ENCODE results near the gene IRAK3.

DNA sequence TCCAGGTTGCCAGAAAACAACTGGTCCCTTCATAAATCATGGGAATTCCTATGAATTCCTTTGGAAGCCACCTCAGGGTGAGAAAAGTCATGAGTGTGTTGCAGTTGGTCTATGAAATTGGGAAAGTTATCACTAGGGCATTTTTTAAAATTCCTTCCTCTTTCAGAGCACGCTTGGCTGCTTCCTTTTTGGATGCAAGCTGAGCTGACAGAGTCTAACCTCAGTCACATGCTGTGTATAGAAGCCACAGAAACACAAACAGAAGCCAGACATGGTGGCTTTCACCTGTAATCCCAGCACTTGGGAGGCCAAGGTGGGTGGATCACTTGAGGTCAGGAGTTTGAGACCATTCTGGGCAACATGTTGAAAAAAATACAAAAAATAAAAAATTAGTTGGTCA lies 91.5 kb downstream of the IRAK3 start:
- TF ChIP-seq, protein P1, sequence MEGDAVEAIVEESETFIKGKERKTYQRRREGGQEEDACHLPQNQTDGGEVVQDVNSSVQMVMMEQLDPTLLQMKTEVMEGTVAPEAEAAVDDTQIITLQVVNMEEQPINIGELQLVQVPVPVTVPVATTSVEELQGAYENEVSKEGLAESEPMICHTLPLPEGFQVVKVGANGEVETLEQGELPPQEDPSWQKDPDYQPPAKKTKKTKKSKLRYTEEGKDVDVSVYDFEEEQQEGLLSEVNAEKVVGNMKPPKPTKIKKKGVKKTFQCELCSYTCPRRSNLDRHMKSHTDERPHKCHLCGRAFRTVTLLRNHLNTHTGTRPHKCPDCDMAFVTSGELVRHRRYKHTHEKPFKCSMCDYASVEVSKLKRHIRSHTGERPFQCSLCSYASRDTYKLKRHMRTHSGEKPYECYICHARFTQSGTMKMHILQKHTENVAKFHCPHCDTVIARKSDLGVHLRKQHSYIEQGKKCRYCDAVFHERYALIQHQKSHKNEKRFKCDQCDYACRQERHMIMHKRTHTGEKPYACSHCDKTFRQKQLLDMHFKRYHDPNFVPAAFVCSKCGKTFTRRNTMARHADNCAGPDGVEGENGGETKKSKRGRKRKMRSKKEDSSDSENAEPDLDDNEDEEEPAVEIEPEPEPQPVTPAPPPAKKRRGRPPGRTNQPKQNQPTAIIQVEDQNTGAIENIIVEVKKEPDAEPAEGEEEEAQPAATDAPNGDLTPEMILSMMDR (IDR thresholded peaks at IDR 0.05 in 2 of 3, conservative IDR thresholded peaks at IDR 0.05 in 1 of 3; ENCODE audit: borderline replicate concordance in 1 of 3, insufficient read depth in 1 of 3, low read depth in 2 of 3, low read length in 2 of 3): no peak
- TF ChIP-seq EGR1 (IDR thresholded peaks at IDR 0.05; ENCODE audit: low read depth): no peak
- TF ChIP-seq POLR2A (IDR thresholded peaks at IDR 0.05; ENCODE audit: borderline replicate concordance, extremely low read depth, insufficient read depth, insufficient read length): no peak
- TF ChIP-seq, protein P2, sequence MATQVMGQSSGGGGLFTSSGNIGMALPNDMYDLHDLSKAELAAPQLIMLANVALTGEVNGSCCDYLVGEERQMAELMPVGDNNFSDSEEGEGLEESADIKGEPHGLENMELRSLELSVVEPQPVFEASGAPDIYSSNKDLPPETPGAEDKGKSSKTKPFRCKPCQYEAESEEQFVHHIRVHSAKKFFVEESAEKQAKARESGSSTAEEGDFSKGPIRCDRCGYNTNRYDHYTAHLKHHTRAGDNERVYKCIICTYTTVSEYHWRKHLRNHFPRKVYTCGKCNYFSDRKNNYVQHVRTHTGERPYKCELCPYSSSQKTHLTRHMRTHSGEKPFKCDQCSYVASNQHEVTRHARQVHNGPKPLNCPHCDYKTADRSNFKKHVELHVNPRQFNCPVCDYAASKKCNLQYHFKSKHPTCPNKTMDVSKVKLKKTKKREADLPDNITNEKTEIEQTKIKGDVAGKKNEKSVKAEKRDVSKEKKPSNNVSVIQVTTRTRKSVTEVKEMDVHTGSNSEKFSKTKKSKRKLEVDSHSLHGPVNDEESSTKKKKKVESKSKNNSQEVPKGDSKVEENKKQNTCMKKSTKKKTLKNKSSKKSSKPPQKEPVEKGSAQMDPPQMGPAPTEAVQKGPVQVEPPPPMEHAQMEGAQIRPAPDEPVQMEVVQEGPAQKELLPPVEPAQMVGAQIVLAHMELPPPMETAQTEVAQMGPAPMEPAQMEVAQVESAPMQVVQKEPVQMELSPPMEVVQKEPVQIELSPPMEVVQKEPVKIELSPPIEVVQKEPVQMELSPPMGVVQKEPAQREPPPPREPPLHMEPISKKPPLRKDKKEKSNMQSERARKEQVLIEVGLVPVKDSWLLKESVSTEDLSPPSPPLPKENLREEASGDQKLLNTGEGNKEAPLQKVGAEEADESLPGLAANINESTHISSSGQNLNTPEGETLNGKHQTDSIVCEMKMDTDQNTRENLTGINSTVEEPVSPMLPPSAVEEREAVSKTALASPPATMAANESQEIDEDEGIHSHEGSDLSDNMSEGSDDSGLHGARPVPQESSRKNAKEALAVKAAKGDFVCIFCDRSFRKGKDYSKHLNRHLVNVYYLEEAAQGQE (IDR thresholded peaks at IDR 0.05; ENCODE audit: low read depth): no peak
- TF ChIP-seq CBX3 (IDR thresholded peaks at IDR 0.05; ENCODE audit: low read depth): no peak
- TF ChIP-seq EZH2 (IDR thresholded peaks at IDR 0.05): no peak
- TF ChIP-seq, protein P3, sequence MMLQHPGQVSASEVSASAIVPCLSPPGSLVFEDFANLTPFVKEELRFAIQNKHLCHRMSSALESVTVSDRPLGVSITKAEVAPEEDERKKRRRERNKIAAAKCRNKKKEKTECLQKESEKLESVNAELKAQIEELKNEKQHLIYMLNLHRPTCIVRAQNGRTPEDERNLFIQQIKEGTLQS (IDR thresholded peaks at IDR 0.05): no peak
- TF ChIP-seq SIN3A (IDR thresholded peaks at IDR 0.05; ENCODE audit: low read depth): no peak
- TF ChIP-seq, protein P4, sequence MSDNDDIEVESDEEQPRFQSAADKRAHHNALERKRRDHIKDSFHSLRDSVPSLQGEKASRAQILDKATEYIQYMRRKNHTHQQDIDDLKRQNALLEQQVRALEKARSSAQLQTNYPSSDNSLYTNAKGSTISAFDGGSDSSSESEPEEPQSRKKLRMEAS (IDR thresholded peaks at IDR 0.05): no peak
- no peak for TF ChIP-seq SP1 (IDR thresholded peaks at IDR 0.05; ENCODE audit: low read depth)
- no peak for TF ChIP-seq ELF1 (IDR thresholded peaks at IDR 0.05; ENCODE audit: borderline replicate concordance, low read depth)
